Right lobe of liver (tissue), 4 donors: ENCODE results near the gene CDK2.
A peak's percentile ranks its signal among the peaks of the same experiment; 100 is the strongest.

Experiments used
- POLR2A ChIP-seq: fragments of 450-650 bp; IDR thresholded peaks from one replicate; pipeline ENCODE4 v1.6.1; 2017; ENCODE audit warnings: antibody characterized with exemption, mild to moderate bottlenecking
- TF ChIP-seq, protein P1 (sequence below), 4 donors: fragments of 200-600 bp in 3 of 4; fragments of 450-650 bp in 1 of 4; IDR thresholded peaks; one replicate each; pipeline versions ENCODE4 v1.5.1 to v1.8.0; 2016 to 2022; ENCODE audit warnings: antibody characterized with exemption in 4 of 4, mild to moderate bottlenecking in 2 of 4
- donor health status: DM: no; HTN: no; CAD: no.
- donor health status: DM: no; HTN: no; CAD: no.
- donor health status: DM: no; HTN: yes; CAD: no.

DNA sequence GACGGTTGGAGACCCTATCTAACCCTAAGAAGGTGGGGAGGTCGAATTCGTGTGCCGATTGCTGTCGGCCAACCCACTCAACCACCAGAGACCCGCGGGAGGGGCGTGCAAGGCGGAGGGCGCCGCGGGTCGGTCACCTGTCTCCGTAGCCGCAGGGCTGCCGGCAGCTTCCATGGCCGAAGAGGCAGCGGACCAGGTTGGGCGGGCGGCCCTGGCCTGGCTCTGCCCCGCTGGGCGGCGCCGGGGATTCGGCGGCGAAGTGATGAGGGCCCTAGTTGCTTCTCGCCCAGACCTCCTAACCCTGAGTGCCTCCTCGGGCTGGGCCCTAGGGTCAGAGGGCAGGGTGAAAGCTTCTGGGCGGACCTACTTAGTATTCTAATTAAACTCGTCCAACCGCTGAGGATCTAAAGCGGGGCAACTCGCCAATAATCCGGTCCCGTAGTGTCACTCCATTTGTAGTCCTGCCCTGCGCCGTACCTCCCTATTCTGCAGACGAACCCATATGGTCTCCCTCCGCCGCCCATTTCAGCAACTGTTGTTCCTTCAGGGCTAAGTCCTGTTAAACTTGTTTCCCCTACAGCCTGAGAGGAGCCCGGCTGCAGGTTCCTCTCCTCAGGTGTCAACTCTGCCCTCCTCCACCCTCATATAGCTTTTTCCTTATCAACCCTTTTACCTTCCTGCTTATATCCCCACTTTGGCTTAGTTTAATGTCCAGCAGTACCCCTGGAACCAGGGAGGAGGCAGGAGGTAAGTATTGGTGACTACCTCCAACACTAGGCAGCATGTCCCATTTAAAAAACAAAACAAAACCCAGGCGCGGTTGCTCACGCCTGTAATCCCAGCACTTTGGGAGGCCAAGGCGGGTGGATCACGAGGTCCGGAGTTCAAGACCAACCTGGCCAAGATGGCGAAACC is 38.8 kb upstream of the CDK2 start, which contains the start of gene PYM1:
- TF ChIP-seq, protein P1, sequence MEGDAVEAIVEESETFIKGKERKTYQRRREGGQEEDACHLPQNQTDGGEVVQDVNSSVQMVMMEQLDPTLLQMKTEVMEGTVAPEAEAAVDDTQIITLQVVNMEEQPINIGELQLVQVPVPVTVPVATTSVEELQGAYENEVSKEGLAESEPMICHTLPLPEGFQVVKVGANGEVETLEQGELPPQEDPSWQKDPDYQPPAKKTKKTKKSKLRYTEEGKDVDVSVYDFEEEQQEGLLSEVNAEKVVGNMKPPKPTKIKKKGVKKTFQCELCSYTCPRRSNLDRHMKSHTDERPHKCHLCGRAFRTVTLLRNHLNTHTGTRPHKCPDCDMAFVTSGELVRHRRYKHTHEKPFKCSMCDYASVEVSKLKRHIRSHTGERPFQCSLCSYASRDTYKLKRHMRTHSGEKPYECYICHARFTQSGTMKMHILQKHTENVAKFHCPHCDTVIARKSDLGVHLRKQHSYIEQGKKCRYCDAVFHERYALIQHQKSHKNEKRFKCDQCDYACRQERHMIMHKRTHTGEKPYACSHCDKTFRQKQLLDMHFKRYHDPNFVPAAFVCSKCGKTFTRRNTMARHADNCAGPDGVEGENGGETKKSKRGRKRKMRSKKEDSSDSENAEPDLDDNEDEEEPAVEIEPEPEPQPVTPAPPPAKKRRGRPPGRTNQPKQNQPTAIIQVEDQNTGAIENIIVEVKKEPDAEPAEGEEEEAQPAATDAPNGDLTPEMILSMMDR (IDR thresholded peaks at IDR 0.05) = no peak
- TF ChIP-seq POLR2A = peak; percentile 76
